Erythroblast (primary cell): ENCODE data around the gene FBXO3.

Source experiments
- GATA1 ChIP-seq: IDR thresholded peaks from 2 replicates; pipeline ENCODE4 v1.6.1; 2011; ENCODE audit warnings: low read depth, mild to moderate bottlenecking, control low read depth, low read length, moderate library complexity
- POLR2A ChIP-seq: IDR thresholded peaks from 2 replicates; pipeline ENCODE4 v1.6.1; 2011; ENCODE audit warnings: mild to moderate bottlenecking, low read length

- TF ChIP-seq POLR2A (no peak), GATA1 (no peak)
Measured at GRCh38 chr11:33709466-33709865, 64.9 kb downstream of the FBXO3 start.
